Thyroid gland (tissue), 4 donors: Measurements from ENCODE around the gene PTGES.

Experiments used
- POLR2A ChIP-seq, 2 donors: fragments of 450-650 bp; IDR thresholded peaks; one replicate each; pipeline ENCODE4 v1.6.1; 2017; ENCODE audit warnings: antibody characterized with exemption in 2 of 2, mild to moderate bottlenecking in 2 of 2, moderate library complexity in 1 of 2
- TF ChIP-seq, protein P1 (sequence below), 6 experiments: fragments of 200-600 bp in 3 of 6; fragments of 450-650 bp in 3 of 6; sonication (generic) in 3 of 6; IDR thresholded peaks; one replicate each; pipeline ENCODE4 v1.5.1; 2016 to 2019; ENCODE audit warnings: antibody characterized with exemption in 6 of 6, mild to moderate bottlenecking in 2 of 6, inconsistent platforms in 1 of 6, moderate library complexity in 1 of 6

- TF ChIP-seq POLR2A (IDR thresholded peaks at IDR 0.05), result no peak
- TF ChIP-seq, protein P1, sequence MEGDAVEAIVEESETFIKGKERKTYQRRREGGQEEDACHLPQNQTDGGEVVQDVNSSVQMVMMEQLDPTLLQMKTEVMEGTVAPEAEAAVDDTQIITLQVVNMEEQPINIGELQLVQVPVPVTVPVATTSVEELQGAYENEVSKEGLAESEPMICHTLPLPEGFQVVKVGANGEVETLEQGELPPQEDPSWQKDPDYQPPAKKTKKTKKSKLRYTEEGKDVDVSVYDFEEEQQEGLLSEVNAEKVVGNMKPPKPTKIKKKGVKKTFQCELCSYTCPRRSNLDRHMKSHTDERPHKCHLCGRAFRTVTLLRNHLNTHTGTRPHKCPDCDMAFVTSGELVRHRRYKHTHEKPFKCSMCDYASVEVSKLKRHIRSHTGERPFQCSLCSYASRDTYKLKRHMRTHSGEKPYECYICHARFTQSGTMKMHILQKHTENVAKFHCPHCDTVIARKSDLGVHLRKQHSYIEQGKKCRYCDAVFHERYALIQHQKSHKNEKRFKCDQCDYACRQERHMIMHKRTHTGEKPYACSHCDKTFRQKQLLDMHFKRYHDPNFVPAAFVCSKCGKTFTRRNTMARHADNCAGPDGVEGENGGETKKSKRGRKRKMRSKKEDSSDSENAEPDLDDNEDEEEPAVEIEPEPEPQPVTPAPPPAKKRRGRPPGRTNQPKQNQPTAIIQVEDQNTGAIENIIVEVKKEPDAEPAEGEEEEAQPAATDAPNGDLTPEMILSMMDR (IDR thresholded peaks at IDR 0.05), result no peak
Observed at GRCh38 chr9:129702589-129703520, 50.0 kb downstream of the PTGES start.
